Activated CD4-positive, CD25-positive, alpha-beta regulatory T cell treated with anti-CD3 and anti-CD28 coated beads, Interleukin-2, amount 50 U/mL, for 24 hours (primary cell): ENCODE data around the gene ELP4.

Source experiments
- ATAC-seq, 2 donors: fragments of 150-1000 bp; cut with Tn5 transposase; one replicate each; pipeline ENCODE4 v1.10.0; 2021; ENCODE audit warnings: mild to moderate bottlenecking in 1 of 2, moderate library complexity in 1 of 2

Gene ELP4

DNA sequence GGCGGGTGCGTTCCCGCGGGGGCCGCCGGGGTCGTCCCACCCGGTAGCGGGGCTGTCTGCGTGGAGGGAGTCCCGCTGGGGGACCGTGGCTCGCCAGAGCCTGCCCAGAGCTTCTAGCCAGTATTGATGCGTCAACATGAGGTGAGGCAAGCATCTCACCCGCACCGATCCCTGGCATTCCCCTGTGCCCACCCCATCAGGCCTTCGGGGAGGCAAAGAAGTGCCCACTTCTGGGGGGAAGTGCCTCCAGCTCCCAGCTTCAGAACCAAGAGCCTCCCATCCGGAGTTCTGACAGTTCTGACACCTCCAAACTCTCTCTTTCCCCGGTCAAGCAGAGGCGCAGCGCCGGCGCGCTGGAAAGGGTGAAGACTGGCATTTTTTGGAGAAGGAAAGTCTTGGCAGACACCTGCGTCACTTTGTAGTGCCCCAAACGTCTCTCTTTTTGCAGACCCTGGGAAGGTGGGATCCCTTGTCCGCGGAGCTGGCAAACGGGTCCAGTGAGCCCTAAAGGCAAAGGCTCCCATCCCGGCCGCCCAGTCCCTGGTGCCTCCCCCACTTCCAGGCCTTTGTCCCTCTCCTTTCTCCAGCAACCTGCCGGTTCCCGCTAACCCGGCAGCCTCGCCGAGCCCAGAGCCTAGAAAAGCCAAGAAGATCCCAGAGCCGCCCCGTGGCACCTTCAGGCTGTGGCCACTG lies 304.8 kb downstream of the ELP4 start:
- ATAC-seq = no peak

- no peak for ATAC-seq
These were observed 306.3 kb downstream of the ELP4 start for GRCh38 chr11:31815711-31816467.

DNA sequence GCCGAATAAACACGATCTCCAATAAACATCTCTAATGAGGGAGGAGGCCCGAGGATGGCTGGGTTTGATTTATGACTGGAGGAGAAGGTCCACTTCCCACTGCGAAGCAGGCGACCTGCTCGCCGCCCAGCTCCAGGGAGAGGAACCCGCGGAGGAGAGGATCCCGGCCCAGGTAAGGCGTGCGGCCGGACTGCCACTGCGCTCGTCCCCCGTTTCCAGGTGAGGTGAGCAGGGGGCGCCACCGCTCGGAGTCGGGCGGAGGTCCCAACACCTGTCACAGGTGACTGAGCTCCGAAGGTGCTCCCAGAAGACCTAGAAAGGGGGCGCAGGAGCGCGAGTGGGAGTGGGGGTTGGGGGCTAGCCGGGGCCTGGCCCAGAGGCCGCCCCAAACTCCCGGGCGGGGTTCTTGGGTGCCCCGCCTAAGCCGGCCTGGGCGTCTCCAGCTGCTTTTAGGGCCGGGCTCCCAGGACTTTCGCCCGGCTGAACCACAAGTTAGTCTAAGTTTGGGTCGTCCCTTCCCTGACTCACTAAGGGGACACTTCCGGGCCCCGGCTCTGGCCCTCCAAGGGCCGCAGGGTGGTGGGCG lies 307.0 kb downstream of the ELP4 start:
- no peak for ATAC-seq

DNA sequence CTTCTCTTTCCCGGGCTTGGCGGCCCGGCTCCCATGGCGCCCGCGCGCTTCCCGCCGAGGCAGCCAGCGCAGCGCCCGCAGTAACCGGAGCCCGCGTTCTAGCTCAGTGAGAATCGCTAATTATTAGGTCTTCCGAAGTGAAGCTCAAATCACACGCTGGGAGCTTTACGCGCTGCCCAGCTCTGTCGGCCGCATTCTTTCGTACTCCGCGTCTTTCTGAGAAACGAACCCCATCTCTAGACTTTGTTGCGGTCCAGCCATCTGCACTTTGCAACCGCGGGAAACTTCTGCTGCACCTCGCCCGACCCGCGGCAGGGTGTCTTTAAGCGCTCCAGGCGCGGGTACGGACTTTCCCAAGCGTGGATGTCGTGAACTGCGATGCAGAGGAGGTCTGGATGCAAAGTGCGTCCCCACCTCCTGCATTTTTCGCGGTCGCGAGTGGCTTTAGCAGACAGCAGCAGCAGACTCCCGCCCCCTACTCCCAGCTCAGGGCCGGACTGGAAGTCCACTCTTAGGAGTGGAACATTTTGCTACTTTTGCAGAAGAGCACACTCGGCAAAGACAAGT lies 307.6 kb downstream of the ELP4 start:
- no peak for ATAC-seq

DNA sequence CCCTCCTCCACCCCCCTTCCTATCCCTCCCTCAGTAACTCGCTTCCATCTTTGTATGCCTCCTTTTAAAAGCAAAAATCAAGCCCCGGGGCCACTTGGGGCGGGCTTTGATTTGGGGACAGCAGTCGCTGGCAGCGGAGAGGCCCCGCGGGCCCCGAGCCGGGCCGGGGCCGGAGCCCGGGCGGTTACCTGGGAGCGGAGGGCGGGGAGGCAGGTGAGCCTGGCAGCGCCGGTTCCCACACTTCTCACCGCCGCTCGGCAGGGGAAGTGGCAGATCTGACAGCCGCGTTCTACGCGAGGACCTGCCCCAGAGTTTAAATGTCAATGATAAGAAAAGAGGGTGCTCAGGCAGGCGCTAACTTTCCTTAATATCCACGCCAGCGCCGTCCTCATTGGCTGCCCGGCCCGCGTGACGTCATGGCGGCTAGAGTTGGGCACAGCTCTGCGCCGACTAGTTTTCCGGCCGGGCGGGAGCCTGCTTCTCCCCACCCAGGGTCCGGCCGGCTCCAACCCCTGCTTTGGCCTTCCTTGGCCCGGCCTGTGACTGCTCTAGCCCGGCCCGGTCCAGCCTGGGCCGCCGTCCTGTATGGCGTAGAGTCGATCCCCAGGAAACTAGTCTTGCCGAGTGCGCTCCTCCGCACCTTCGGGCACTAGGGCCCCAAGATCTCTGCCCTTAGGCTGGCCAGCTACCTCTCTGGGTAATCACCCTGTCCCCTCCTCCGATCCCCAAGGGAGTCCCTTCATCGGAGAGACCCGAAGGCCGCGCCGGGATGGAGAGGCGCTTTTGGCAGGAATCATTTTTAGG lies 308.3 kb downstream of the ELP4 start:
- no peak for ATAC-seq

GRCh38 chr11:31818425-31818755 lies 308.8 kb downstream of the ELP4 start:
- no peak for ATAC-seq

DNA sequence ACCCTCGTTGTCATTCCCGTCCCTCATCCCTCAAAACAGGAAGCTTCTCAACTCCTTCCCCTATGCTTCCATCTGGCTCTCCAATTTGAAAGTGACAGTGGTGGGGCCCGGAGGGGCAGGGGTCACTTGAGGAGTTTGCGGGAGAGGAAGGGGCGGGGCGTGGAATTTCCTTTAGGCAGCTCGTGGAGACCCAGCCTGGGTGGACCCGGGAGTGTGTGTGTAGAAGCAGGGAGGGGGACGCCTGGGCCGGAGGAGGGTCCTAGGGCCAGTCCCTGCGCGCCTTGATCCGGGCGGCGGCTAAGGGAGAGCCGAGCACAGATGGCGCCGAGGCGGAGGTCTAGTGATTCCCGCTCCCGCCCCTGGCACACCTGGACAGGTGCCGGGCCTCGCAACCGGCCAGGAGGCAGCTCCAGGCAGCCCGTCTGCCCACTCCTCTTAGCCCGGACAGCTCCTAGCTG lies 309.3 kb downstream of the ELP4 start:
- no peak for ATAC-seq

GRCh38 chr11:31819621-31820437 lies 310.3 kb downstream of the ELP4 start:
- no peak for ATAC-seq

GRCh38 chr11:31820438-31820818 lies 310.9 kb downstream of the ELP4 start:
- ATAC-seq = no peak

GRCh38 chr11:31821235-31821764 lies 311.7 kb downstream of the ELP4 start:
- no peak for ATAC-seq

- ATAC-seq = no peak
These were observed 312.2 kb downstream of the ELP4 start for GRCh38 chr11:31821766-31822165.

DNA sequence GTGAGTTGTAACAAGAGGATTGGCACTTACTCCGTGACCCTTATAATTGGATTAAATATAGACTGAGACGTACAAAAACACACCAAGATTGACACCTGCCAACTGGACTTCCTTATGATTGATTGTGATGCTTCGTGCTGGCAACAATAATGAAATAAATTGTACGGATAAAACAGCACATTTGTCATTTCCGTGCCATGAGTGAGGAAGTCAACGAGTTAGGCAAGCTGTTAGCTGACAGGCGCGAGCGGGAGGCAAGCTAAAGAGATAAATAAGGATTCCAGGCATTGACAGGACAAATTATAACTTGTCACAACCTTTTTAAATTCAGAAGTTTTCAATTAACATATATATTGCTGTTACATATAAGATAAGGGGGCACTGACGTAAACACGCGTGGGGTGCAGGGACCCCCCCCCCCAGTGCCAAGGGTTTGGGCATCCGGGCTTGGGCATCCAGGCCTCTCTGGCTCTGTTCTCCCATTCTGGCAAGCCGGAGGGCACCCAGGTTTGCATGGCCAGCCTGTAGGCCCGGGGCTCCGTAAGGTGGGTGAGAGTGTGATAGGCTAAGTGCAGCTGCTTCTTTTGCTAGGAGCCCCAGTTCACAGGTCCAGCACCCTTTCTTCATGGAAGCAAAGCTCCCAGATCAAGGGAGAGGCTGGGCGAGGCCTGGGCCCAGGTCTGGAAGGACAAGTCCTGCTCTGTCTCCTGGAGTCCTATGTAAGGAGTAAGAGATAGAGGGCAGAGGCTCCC lies 312.8 kb downstream of the ELP4 start:
- ATAC-seq = no peak

DNA sequence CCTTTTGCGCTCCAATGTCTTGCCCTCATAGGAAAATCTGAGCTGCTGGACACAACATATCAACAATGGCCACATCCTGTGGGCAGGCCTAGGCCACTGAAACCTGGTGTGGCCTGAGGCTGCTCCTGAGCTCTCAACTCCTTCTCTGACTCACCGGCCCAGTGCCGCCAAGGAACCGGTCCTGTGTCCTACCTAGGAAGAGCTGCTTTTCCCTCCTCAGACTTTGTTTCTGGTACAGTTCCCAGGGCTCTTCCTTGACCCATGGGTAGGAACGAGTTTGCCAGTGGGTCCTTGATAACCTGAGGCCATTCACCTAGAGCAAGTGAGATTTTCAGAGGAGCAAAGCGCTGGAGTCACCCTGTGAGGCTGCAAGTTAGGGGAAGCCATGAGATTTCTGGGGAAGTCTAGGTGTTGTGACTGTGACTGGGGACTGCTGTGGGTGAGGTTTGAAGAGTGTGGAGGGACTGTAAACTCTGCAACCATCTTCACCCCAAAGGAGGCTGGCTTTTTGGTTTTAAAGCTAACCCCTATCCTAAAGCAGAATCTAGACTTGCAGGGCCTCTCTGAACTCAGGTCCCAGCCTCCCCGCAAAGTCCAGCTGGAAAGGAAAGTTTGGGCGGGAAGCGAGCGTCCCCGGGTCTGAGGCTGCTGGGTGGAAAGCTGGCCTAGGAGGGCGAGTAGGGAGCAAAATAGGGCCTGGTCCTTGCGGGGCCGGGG lies 313.5 kb downstream of the ELP4 start:
- no peak for ATAC-seq

DNA sequence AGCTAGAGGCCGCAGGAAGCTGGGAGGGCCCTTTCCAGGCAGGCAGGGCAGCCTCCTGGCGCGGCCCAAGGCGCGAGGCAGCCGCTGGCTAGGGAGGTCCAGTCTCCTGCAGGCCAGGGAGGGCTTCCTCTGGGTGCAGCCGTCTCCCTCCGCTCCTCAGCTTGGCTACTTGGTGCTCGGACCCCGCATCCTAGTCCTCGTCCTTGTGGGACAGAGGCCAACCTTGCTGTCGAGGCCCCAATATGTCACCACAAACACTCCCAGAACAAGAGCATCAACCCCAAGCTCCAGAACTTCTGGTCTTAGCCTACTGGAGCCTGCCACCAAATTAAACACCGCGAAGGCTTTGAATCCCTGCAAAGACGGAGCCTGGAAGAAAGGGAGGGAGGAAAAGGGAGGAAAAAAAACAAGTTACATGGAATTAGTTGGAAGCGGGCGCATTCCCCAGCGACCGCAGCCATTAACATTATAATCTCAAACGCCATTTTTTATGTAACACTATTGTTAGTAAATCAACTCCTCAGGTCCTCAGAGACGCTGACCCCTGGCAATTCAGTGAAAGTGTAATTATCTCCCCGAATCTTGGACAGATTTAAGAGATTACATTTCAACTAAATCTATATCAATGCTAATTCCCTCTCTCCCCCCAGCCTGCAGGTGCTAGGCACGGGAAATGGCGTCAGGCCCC lies 314.2 kb downstream of the ELP4 start:
- no peak for ATAC-seq

DNA sequence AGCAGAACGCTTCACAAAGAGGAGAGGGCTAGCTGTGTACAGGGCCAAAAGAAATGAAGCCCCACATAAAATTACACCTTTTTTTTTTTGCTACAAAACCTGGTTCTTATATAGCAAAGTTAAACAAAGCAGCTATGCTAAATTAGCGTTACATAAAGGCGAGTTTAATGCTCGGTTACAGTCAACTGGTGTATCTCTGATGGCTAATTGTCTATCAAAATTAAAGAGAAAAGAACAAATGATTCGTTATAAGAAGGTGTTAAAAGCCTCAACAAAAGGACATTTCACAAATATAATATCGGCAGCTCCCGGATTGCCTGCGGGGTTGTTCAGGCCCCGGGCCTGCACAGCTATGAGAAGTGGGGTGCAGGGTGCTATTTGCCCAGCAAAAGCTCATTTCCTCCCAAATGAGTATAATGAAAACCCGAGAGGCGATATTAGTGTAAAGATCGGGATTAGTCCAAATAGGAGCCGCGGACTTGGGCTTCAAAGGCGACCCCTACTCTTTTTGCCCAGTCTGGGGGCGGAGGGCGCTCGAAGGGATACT lies 314.8 kb downstream of the ELP4 start:
- ATAC-seq = no peak

GRCh38 chr11:31824879-31825837 lies 315.6 kb downstream of the ELP4 start:
- ATAC-seq = no peak

GRCh38 chr11:31825838-31826484 lies 316.4 kb downstream of the ELP4 start:
- no peak for ATAC-seq
